ENCODE data around the gene ZBTB7C.
"Not testable (repeated sequence)": the region's sequence is repeated elsewhere in the genome, so short reads cannot be mapped to it uniquely, and the experiment has no call there.

The ZBTB7C gene

DNA sequence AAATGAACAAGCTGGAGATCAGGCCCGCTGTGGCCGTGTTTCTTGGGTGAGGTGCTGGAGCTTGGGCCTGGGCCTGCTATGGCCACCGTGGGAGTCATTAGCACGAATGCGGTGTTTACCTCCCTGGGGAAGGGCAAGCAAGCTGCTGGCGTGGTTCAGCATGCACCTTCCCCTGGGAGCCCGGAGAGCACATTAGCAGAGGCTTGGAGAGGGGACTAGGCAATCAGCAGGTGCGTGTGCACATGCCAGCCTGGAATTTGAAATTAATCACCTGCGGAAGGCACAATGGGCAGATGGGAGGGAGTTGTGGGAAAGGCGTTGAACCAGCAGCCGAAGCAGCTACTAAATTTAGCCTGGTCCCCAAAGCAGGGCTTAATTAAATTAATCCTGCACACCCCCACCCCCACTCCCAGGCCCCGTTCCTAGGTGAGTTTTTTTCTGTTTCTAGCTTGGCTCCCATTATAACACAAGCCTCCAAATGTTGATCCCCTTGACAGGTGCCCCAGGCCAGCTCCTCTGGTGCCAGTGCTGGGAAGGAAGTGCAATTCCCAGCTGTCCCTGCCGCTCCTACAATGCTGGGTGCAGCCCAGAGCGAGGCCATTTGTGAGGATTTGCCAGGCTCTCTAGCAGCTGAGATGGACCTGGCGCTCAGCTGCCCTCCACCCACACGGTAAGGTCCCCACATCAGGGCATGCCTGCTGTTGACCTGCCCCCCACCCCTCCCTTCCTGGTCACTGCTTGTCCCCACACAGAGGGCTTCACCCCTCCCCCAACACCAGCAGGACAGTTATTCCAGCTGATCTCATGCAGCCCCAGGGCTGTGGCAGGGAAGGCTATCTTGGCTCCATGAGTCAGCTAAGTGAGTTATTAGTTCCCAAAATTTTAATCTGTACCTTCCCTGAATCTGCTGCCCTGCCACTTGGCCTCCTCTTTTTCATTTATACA, 115.0 kb downstream of the ZBTB7C start:
- DNase-seq: peak; percentile 98

DNA sequence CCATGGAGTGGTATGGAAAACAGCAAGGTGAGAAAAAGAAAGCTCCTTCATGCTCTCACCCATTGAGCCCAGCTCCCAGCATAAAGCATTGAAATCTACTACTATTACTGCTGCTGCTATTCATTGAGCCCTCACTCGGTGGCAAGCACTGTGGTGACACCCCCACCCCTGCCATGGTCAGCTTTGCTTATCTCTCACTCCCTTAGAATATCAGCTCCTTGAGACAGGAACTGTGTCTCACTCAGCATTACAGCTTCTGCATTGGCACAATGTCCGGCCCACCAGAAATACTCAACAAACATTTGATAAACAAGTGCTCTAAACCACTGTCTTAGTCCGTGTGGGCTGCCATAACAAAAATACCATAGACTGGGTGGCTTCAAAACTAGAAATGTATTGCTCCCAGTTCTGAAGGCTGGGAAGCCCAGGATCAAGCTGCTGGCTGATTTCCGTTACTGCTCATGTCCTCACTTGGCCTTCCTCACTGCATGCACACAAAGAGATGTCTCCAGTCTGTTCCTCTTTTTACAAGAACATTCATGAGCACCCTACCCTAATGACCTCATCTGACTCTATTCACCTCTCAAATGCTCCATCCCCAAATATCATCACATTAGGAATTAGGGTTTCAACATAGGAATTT, 116.3 kb downstream of the ZBTB7C start:
- no peak for DNase-seq

DNA sequence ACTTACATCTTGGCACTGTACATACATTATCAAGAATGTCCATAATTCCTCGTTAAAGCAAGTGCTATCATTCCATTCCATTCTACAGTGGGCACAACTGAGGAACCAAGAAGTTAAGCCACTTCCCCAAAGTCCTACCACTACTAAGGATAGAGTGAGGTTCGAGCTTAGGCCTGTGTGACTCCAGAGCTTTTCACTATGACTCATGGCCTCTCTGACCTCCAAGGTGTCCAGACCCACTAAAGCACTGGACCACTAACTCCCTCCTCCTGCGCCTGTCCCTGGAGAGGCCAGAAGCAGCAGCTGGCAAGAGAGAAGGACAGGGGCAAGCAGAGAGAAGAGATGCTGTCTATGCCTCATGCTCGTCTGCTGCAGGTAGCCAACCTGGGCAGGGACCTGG, 117.0 kb downstream of the ZBTB7C start:
- no peak for DNase-seq

DNA sequence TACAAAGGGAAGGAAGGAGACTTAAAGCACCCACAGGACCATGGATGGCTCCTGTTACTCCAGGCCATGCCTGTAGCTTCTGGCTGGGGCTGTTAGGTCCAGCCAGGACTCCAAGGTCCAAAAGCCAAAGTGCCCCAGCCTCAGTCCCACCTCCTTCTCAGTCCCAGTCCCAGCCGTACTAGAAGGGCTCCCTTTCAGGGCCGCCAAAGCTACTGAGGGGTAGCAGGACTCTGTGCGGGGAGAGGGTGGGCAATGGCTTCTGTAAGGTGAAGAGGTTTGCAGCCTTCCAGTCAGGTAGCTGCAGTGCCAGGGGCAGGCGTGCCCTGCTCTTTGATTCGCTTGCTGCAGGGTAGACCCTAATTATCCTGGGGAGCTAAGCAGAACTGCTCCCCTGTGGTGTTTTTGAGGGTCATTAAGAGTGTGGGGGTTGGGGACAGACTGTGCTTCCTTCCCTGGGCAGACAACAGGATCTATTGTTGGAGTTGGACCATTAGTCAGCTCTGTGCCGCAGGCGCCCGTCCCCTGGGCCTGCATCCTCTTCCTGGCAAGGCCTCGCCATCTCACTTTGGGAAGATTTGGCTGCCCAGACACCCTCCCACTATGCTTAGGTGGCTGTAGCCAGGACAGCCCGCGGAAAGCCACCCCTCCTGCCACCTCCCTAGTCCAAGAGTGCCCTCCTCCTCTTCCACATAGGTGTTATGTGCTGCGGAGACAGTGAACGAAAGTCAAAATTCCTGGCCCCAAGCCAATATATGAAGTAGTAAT, 118.8 kb downstream of the ZBTB7C start:
- DNase-seq: no peak

DNA sequence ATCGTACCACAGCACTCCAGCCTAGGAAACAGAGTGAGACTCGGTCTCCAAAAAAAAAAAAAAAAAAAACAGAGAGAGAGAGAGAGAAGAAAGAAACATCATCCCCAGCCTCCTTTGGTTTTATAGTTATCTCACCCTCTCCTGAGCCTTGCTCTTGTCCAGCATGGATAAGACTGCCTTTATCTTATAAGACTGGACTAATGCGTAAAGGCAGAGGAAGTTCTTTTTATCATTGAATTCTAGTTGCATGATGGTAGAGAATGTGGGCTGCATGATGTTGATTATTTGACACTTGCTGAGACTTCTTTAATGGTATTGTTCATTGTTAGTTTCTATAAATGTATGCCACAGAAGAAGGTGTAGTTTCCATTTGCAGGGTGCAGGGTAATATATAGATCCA, 124.4 kb downstream of the ZBTB7C start:
- DNase-seq: no peak

DNA sequence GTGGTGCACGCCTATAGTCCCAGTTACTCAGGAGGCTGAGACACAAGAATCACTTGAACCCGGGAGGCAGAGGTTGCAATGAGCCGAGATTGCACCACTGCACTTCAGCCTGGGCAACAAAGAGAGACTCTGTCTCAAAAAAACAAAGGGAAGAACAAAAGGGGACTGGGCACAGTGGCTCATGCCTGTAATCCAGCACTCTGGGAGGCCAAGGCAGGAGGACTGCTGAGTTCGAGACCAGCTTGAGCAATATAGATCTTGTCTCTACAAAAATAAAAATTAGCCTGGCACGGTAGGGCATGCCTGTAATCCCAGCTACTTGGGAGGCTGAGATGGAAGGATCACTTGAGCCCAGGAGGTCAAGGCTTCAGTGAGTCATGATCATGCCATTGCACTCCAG, 125.2 kb downstream of the ZBTB7C start:
- not testable (repeated sequence) for DNase-seq

DNA sequence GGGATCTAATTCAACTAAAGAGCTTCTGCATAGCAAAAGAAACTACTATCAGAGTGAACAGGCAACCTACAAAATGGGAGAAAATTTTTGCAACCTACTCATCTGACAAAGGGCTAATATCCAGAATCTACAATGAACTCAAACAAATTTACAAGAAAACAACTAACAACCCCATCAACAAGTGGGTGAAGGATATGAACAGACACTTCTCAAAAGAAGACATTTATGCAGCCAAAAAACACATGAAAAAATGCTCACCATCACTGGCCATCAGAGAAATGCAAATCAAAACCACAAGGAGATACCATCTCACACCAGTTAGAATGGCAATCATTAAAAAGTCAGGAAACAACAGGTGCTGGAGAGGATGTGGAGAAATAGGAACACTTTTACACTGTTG, 127.7 kb downstream of the ZBTB7C start:
- DNase-seq: not testable (repeated sequence)

DNA sequence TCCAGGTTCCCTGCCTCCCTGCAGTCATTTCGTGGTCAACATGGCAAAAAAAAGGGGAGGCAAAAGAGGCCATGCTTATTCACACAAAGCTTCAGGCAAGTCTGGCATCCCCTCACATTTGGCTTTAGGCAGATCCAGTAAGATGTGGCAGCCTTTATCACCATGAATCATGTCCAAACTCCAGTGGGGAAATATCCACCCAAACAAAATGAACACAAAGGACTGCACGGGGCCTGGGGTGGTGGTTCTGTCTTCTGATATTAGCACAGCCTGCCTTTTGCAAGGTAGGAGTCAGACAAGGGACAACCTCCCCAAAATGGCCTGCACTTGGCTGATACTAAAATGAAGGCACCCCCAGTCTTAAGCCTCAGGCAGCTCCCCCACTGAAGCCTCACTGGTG, 129.9 kb downstream of the ZBTB7C start:
- DNase-seq: no peak

DNA sequence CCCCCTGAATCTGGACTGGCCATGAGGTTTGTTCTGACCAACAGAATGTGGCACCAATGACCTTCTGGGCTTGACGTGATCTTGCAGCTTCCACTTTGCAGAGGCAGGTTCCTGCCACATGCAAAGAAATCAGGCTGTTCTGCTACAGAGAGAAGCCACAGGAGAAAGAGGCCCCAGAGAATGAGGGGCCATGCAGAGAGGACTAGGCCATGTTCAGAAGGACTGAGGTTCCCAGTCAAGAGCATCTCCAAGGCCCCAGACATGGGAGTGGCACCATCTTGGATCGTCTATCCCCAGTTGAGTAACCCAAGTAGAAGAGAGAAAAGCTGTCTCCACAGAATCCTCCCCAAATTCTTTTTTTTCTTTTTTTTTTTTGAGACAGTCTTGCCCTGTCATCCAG, 131.1 kb downstream of the ZBTB7C start:
- DNase-seq: no peak

DNA sequence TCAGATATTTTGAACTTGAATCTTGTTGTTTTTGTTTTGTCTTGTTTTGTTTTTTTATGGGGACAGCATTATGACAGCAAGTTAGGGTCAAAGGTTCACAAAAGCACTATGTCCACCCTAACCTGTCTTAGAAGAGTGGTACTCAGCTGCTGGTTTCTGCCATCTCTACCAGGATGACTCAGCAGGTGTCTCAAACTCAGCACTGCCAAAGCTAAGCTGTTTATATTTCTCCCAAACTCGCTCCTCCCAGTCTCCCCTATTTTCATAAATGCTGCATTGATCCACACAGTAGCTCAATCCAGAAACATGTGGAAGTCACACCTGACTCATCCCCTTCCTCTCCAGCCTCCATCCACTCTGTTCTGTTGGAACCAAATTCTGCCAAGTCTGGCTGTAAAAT, 134.9 kb downstream of the ZBTB7C start:
- peak; percentile 61 for DNase-seq

DNA sequence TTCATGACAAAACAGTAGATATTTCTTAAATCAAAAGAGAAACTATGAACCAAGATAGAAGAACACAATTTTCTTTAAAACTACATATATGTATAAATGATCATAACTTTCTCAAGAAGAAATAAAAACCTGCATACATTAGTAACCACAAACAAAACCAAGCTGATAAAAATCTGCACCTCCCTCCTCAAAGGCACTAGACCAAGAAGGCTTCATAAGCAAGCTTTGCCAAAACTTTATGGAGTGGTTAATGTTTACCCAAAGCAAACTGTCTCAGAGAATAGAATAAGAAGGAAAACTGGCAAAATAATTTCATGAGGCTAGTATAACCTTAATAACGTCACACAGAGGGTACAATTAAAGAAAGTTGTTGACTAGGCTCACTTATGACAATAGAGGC, 138.3 kb downstream of the ZBTB7C start:
- no peak for DNase-seq

DNA sequence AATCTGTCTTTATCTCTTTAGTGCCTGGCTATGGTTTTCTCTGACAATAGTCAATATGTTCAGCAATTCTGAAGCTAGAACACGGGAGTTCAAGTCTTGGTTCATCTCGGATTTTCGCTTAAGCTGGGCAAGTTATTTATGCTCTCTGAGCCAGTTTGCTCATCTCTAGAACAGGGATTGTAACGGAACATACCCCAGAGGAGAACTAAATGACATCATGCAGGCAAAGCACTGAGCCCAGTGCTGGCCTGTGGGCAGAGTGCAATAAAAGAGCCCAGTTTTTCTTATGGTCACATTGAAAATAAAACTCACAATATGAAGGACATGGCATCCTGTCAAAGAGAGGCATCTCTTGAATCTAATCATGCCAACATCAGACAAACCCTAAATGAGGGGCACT, 143.9 kb downstream of the ZBTB7C start:
- no peak for DNase-seq

DNA sequence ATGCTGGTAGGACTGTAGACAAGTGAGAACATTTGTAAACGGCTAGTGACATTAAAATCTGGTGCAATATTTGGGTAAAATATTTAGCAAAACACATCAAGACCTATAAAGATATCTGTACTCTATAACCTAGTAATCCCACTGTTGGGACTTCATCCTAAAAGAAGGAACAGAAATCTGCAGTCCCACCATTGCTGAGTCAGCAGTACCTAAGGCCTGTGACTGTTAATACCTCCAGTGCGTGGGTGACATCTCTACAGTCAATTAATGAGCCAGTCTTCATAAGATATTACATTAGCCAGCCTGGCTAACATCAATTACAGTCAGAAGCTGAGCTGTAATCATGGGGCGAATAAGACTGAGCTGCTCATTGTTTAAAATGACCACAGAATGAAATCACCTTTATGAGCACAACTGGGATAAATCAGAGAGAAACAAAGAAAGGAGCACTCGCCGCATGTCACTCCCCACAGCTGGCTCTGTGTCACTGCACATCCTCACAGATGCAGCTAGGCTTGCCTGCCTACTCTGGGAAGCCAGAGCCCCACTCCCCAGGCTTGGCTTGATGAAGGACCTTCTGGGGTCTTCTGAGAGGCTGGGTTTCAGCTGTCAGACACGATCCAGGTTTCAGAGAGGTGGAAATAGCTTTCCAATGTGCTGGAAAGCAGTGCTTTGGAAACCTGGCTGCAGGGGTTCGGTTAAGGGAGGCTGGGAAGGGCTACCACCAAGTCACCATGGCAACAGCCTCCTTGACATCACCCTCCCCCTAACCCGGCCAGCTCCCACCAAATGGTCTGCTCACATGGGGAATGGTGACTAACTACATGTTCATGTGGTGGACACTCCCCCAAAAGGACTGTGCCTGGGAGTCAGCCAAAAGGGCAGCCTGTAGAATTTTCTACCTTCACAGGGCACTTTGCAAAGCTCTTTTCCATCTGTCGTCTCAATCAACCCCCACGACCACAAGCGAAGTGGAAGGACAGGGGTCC, 145.0 kb downstream of the ZBTB7C start:
- DNase-seq: no peak

DNA sequence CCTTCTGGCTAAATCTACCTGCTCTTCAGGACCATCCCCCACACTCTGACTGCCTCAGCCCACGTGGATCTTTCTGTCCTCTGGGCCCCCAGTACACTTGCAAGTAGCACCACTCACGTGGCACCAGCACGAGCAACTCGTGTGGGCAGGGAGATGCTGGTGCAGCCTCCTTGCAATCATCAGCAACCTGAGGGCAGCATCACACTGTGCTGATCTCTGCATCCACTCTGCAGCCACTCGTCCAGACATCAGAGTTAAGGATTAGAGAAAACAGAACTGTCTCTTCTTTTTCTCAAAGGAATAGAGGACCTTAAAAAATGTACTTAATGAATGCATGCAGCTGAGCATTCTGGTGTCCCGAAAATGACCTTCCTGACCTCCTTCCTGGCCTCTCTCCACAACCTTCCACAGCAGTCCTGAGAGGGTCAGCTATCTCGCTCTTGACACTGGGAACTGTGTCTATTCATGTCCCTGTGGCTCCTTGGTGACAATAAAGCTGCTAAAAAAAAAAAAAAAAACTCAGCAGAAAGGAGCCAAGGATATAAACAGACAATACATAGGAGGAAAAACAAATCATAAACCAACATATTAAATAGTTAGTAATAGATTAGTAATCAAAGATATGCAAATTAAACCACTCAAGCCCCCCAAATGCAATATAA, 145.9 kb downstream of the ZBTB7C start:
- no peak for DNase-seq

DNA sequence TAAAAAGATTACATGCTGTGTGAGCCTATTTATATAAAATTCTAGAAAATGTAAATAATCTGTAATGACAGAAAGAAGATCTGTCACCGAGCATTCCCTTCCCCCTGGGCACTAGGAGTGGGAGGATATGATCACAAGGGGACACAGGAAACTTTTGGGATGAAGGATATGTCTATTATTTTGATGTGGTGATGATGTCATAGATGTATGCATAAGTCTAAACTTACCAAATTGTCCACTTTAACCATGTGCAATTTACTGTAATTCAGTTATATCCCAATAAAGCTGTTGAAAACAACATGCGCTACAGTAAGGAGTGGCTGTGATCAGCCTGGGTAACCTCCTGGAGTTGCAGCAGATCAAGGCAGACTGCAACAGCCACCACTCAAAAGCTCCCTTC, 148.9 kb downstream of the ZBTB7C start:
- no peak for DNase-seq

DNA sequence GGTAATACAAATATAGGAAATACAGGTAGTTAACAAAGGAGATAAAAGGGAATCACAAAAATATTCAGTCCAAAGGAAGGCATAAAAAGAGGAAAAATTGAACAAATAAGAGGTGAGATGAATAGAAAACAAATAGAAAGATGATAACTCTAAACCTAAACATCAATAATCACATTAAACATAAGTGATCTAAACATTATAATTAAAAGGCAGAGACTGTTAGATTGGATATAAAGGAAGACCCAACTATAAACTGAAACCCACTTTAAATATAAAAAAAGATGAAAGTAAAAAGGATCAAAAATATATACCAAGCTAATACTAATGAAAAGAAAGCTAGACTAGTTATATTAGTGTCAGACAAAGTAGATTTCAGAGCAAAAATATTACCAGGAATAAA, 152.3 kb downstream of the ZBTB7C start:
- DNase-seq: no peak

DNA sequence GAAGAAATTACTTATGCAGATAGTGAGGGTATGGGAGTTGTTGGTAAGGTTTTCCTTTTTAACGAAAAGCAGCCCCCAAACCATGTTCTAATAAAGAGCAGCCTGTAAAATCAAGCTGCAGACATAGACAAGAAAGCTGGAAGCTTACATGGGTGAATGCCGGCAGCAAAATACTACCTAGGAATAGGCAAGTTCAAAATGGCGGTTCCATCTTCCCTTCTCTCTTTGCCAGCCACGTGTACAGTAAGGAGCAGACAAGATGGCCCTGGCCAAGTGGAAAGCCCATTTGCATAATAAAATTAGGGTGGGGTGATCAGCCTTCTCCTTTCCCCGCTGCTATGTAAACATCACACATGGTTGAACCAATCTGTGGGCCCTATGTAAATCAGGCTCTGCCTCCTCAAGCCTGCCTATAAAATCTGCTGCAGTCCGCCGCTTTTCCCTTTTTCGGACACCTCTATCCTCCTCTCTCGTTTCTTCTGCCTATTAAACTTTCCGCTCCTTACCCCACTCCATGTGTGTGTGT, 155.0 kb downstream of the ZBTB7C start:
- no peak for DNase-seq

DNA sequence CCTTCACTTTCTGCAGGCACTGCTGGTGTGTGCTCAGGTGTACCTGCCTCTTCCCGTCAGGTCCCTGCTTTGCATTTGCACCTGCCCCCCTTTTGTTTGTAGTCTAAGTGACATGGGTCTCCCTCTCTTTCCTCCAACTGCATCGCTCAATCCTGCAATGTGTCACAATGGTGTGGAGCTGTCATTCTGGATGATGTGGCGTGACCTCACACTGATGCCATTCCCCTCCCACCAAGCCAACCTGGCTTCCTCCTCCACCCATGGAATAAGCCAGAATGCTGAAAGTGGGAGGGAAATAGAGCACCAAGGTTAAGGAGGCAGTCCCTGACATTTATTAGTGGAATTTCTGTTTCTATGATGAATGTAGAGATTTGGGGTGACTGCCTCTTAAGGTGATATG, 156.7 kb downstream of the ZBTB7C start:
- DNase-seq: no peak

DNA sequence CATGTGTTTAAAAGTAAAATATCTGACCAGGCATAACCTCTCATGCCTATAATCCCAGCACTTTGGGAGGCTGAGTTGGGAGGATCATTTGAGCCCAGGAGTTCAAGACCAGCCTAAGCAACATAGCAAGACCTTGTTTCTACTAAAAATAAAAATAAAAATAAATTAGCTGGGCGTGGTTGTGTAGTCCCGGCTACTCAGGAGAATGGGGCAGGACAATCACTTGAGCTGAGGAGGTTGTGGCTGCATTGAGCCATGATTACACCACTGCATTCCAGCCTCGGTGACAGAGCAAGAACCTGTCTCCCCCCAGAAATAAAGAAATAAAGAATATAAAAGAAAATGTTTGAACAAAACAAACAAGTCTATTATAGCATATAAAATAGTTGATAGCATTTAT, 158.3 kb downstream of the ZBTB7C start:
- no peak for DNase-seq

DNA sequence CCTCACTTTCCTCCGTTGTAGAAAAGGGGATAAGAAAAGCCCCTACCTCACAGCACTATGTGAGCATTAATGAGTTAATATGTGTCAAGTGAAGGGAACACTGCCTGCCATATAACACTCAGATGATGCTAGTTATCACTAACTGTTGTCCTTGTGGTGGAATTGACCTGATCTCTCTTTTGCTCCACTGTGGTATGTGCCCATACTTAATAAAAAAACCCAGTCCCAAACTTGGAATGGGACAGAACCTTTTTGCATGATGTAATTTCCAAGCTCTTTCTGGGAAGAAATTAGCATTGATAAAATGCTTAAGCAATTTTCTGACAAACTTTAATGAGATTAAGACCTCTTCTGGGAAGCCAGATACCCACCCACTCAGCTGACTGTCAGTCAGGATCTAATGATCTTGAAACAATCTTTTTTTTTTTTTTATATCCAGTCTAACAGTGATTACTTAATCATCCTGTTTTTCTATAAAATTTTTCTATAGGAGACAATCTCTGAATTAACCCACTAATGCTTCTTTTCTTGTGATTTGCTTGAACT, 158.7 kb downstream of the ZBTB7C start:
- no peak for DNase-seq

DNA sequence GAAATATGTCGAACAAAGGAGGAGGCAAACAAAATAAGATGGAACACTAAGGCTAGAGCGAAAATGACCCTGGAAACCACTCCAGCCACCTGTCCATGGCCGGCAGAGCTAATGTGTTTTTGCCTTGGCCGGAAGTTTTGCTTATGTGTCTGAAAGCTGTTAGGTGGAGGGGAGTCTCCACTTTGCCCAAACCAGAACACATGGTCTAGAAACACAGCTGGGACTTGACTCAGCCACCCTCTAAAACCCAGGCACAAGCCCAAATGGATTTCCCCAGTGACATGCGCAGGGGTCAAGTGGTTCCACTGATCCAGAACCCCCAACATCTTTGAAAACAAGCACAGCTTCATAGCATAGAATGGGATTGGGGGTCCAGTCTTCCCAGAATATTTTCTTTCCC, 159.3 kb downstream of the ZBTB7C start:
- no peak for DNase-seq
